GM23338 (cell line): ENCODE measurements around the gene NOSIP. TPM values are rescaled to one million over a fixed set of nuclear protein-coding genes. Genes with fewer than 3 reads are reported as not detected.
A peak's percentile ranks its signal among the peaks of the same experiment; 100 is the strongest.

ENCODE experiments used
- ATAC-seq: fragments of 200-7000 bp; cut with Tn5 transposase; 3 replicates; pipeline ENCODE4 v1.9.1; 2020
- DNase-seq: peaks from one replicate; pipeline ENCODE4 v3.0.0-alpha.2; 2015; ENCODE audit warnings: low spot score
- H2AFZ ChIP-seq: fragments of 200-600 bp; sonication (generic); 2 replicates; pipeline ENCODE4 v1.8.0; 2016; ENCODE audit warnings: antibody characterized with exemption, mild to moderate bottlenecking, moderate library complexity
- H3F3A ChIP-seq: fragments of 200-600 bp; sonication (generic); replicated peaks from 2 replicates; pipeline ENCODE4 v1.8.0; 2017; ENCODE audit warnings: antibody characterized with exemption, mixed run types, low read depth
- H3K27ac ChIP-seq: fragments of 200-600 bp; sonication (generic); 2 replicates; pipeline ENCODE4 v1.6.1; 2016; ENCODE audit warnings: low read depth
- H3K27me3 ChIP-seq: fragments of 200-600 bp; sonication (generic); 2 replicates; pipeline ENCODE4 v1.8.0; 2016; ENCODE audit warnings: mild to moderate bottlenecking, mixed run types, moderate library complexity; ENCODE audit not compliant: insufficient read depth
- H3K36me3 ChIP-seq: fragments of 200-600 bp; sonication (generic); 2 replicates; pipeline ENCODE4 v1.8.0; 2016; ENCODE audit warnings: mild to moderate bottlenecking; ENCODE audit not compliant: insufficient read depth
- H3K4me1 ChIP-seq: fragments of 200-600 bp; sonication (generic); 2 replicates; pipeline ENCODE4 v1.8.0; 2016; ENCODE audit warnings: mild to moderate bottlenecking, moderate library complexity; ENCODE audit not compliant: insufficient read depth
- H3K4me2 ChIP-seq: fragments of 200-600 bp; sonication (generic); 2 replicates; pipeline ENCODE4 v1.7.1; 2017; ENCODE audit warnings: mixed run types
- H3K4me3 ChIP-seq: fragments of 200-600 bp; sonication (generic); 2 replicates; pipeline ENCODE4 v1.6.1; 2016; ENCODE audit warnings: mixed run types
- H3K79me2 ChIP-seq: fragments of 200-600 bp; sonication (generic); replicated peaks from 2 replicates; pipeline ENCODE4 v1.8.0; 2017; ENCODE audit warnings: mild to moderate bottlenecking; ENCODE audit not compliant: insufficient read depth
- H3K9me2 ChIP-seq: fragments of 200-600 bp; sonication (generic); 2 replicates; pipeline ENCODE4 v1.8.0; 2017; ENCODE audit not compliant: insufficient read depth
- H4K20me1 ChIP-seq: fragments of 200-600 bp; sonication (generic); replicated peaks from 2 replicates; pipeline ENCODE4 v1.8.0; 2017; ENCODE audit warnings: mild to moderate bottlenecking; ENCODE audit not compliant: insufficient read depth
- H3K27ac Mint-ChIP-seq: 2 replicates; pipeline ENCODE4 v1.8.0; 2020; ENCODE audit warnings: inconsistent platforms, mild to moderate bottlenecking, moderate library complexity, mixed read lengths
- H3K27me3 Mint-ChIP-seq: 3 replicates; pipeline ENCODE4 v1.8.0; 2022; ENCODE audit warnings: low read depth, mild to moderate bottlenecking, moderate library complexity, mixed read lengths, inconsistent platforms; ENCODE audit not compliant: insufficient read depth, poor library complexity
- H3K36me3 Mint-ChIP-seq: 3 replicates; pipeline ENCODE4 v1.8.0; 2021; ENCODE audit warnings: low read depth, mild to moderate bottlenecking, inconsistent platforms, moderate library complexity, mixed read lengths
- H3K4me1 Mint-ChIP-seq: 3 replicates; pipeline ENCODE4 v1.8.0; 2020; ENCODE audit warnings: mild to moderate bottlenecking, inconsistent platforms, mixed read lengths
- H3K4me3 Mint-ChIP-seq: 3 replicates; pipeline ENCODE4 v1.8.0; 2021; ENCODE audit warnings: moderate library complexity, mild to moderate bottlenecking, inconsistent platforms, mixed read lengths
- H3K9me3 Mint-ChIP-seq: 3 replicates; pipeline ENCODE4 v1.8.0; 2020; ENCODE audit warnings: moderate library complexity, mild to moderate bottlenecking, inconsistent platforms, mixed read lengths
- CREB1 ChIP-seq: fragments of 250-450 bp; sonication (Bioruptor Pico); IDR thresholded peaks from 2 replicates; pipeline ENCODE4 v1.5.0; 2020; ENCODE audit warnings: low read depth, mild to moderate bottlenecking, moderate library complexity
- CTCF ChIP-seq, 2 experiments: fragments of 200-600 bp in 1 of 2; sonication (generic) in 1 of 2; conservative IDR thresholded peaks; 2 replicates each; pipeline versions ENCODE4 v1.5.1 to v1.6.1; 2016 to 2017; ENCODE audit warnings: antibody characterized with exemption in 2 of 2, low read depth in 2 of 2, mild to moderate bottlenecking in 2 of 2, moderate library complexity in 1 of 2
- EZH2phosphoT487 ChIP-seq: fragments of 200-600 bp; sonication (generic); IDR thresholded peaks from one replicate; pipeline ENCODE4 v1.8.1; 2018; ENCODE audit warnings: antibody characterized with exemption; ENCODE audit not compliant: unreplicated experiment
- JUNB ChIP-seq: IDR thresholded peaks from one replicate; pipeline ENCODE4 v1.6.1; 2016; ENCODE audit warnings: antibody characterized with exemption; ENCODE audit not compliant: unreplicated experiment
- NANOG ChIP-seq: IDR thresholded peaks from 2 replicates; pipeline ENCODE4 v1.6.1; 2016; ENCODE audit warnings: antibody characterized with exemption, borderline replicate concordance
- POLR2AphosphoS5 ChIP-seq: IDR thresholded peaks from 2 replicates; pipeline ENCODE4 v1.6.1; 2016; ENCODE audit warnings: antibody characterized with exemption, low read depth
- ZNF114 ChIP-seq: fragments of 250-450 bp; sonication (Bioruptor Pico); IDR thresholded peaks from 2 replicates; pipeline ENCODE4 v1.5.0; 2020; ENCODE audit warnings: mild to moderate bottlenecking, moderate library complexity
- ZNF331 ChIP-seq: fragments of 250-450 bp; sonication (Bioruptor Pico); IDR thresholded peaks from 2 replicates; pipeline ENCODE4 v1.5.0; 2020; ENCODE audit warnings: low read depth, mild to moderate bottlenecking, moderate library complexity
- ZNF462 ChIP-seq: fragments of 250-450 bp; sonication (Bioruptor Pico); IDR thresholded peaks from 2 replicates; pipeline ENCODE4 v1.5.0; 2020; ENCODE audit warnings: mild to moderate bottlenecking, moderate library complexity
- polyA plus RNA-seq: library from polyadenylated mRNA; unstranded; fragments of >200 nt; fragmentation: Nextera tagmentation; extraction: Ambion mirVana; gene quantifications from 2 replicates; pipeline ENCODE4 v1.2.1, GENCODE V29; 2016
- total RNA-seq: library from RNA; depleted of rRNA; stranded (reverse); fragments of >200 nt; shearing (Covaris generic); gene quantifications from 2 replicates; pipeline ENCODE4 v1.2.3, GENCODE V29; 2014

NOSIP gene
- total and polyA plus RNA-seq, 2 experiments from 2014 or later, result 88.5 to 143 TPM

- Histone ChIP-seq H3F3A (peaks cover 18% of the 10 kb centered on the region), H3K27ac (no peak overlapping the region), H2AFZ (peak overlapping the region; percentile 88), H3K4me1 (peaks cover 7% of the 10 kb centered on the region; the same call in 1 of the 2 replicates), H3K9me2 (no peaks in the 10 kb centered on the region), H3K27me3 (no peaks in the 10 kb centered on the region), H4K20me1 (no peaks in the 10 kb centered on the region; the same call in 1 of the 2 replicates), H3K4me2 (peak overlapping the region; percentile 90), H3K4me3 (peak overlapping the region; percentile 80), H3K36me3 (no peaks in the 10 kb centered on the region), H3K79me2 (no peaks in the 10 kb centered on the region)
- Mint-ChIP-seq H3K27me3 (peaks cover 15% of the 10 kb centered on the region), H3K36me3 (no peaks in the 10 kb centered on the region; the same call in 2 of the 3 replicates), H3K27ac (no peak overlapping the region; the same call in 1 of the 2 replicates), H3K4me3 (peak overlapping the region; percentile 80), H3K4me1 (peaks cover 15% of the 10 kb centered on the region), H3K9me3 (no peaks in the 10 kb centered on the region)
- no peak for TF ChIP-seq ZNF462
- no peak for TF ChIP-seq ZNF114
- TF ChIP-seq NANOG, result no peak
- no peak for TF ChIP-seq CREB1 (CRISPR knock-in tag)
- TF ChIP-seq CTCF (conservative IDR thresholded peaks at IDR 0.05; ENCODE audit: low read depth in 2 of 2), result no peak
- TF ChIP-seq JUNB, result no peak
- no peak for TF ChIP-seq EZH2phosphoT487
- no peak for TF ChIP-seq POLR2AphosphoS5
- TF ChIP-seq ZNF331 (CRISPR knock-in tag), result no peak
- DNase-seq, result no peak
- ATAC-seq, result no peak
These were observed 45.5 kb downstream of the NOSIP start for GRCh38 chr19:49534632-49535385.
